Skeletal muscle satellite cell (primary cell): ENCODE data around the gene SLC9A3.
"Not testable (repeated sequence)": the region's sequence is repeated elsewhere in the genome, so short reads cannot be mapped to it uniquely, and the experiment has no call there.

Experiments used
- H3K27me3 ChIP-seq: 2 replicates; pipeline ENCODE4 v1.7.0; 2013; ENCODE audit warnings: low read length; ENCODE audit not compliant: control insufficient read depth, insufficient read depth
- H3K36me3 ChIP-seq: 2 replicates; pipeline ENCODE4 v1.7.0; 2013; ENCODE audit warnings: mild to moderate bottlenecking, control low read depth, low read length; ENCODE audit not compliant: insufficient read depth
- H3K4me1 ChIP-seq: 2 replicates; pipeline ENCODE4 v1.7.0; 2013; ENCODE audit warnings: low read length; ENCODE audit not compliant: control insufficient read depth, insufficient read depth
- H3K4me2 ChIP-seq: 2 replicates; pipeline ENCODE4 v1.7.0; 2013; ENCODE audit warnings: mild to moderate bottlenecking, low read length
- H3K4me3 ChIP-seq: 2 replicates; pipeline ENCODE4 v1.7.0; 2013; ENCODE audit warnings: low read length
- H3K9ac ChIP-seq: 2 replicates; pipeline ENCODE4 v1.7.0; 2013; ENCODE audit warnings: mild to moderate bottlenecking, low read depth, low read length, moderate library complexity
- H3K9me3 ChIP-seq: replicated peaks from 2 replicates; pipeline ENCODE4 v1.7.0; 2013; ENCODE audit warnings: mild to moderate bottlenecking, control low read depth, low read length

Gene SLC9A3

GRCh38 chr5:479566-480319, 44.5 kb downstream of the SLC9A3 start:
- Histone ChIP-seq H3K27me3 (peaks cover 64% of the 10 kb centered on the region), H3K4me2 (no peak overlapping the region), H3K9ac (no peak overlapping the region), H3K36me3 (no peaks in the 10 kb centered on the region), H3K4me1 (peaks cover 3% of the 10 kb centered on the region), H3K4me3 (no peak overlapping the region), H3K9me3 (no peaks in the 10 kb centered on the region)

GRCh38 chr5:478982-479535, 45.2 kb downstream of the SLC9A3 start:
- no peaks in the 10 kb centered on the region for H3K9me3 ChIP-seq
- H3K9ac ChIP-seq = no peak overlapping the region
- no peak overlapping the region for H3K4me2 ChIP-seq
- peaks cover 62% of the 10 kb centered on the region for H3K27me3 ChIP-seq
- no peaks in the 10 kb centered on the region for H3K36me3 ChIP-seq
- H3K4me3 ChIP-seq = no peak overlapping the region
- peaks cover 4% of the 10 kb centered on the region for H3K4me1 ChIP-seq

DNA sequence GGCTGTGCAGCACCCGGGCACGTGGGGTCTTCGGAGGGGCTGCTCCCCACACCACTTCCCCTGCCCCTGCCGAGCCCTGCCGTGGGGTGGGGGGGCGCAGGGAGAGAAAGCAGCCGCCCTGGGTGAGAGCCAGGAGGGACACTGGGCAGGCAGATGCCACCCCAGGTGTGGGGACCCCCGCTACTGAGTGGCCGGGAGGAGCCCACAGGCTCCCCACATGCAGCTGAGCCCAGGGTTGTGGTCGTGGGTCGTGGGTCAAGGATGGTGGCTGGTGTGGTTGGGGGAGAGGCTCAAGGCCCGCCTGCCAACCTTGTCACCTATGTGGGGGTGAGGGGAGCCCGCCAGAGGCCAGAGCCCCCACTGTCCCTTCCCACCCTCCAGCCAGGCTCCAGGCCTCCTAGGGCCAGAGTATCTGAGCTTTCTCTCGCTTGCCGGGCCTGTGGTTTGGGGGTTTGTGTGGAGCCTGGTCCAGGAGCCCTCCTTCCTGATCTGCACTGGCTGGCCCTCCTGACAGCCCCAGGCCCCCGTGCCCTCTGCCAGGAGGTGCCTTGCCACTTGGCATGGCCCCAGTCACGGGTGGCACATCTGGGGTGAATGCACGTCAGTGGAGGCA, 45.8 kb downstream of the SLC9A3 start:
- no peak overlapping the region for H3K9ac ChIP-seq

DNA sequence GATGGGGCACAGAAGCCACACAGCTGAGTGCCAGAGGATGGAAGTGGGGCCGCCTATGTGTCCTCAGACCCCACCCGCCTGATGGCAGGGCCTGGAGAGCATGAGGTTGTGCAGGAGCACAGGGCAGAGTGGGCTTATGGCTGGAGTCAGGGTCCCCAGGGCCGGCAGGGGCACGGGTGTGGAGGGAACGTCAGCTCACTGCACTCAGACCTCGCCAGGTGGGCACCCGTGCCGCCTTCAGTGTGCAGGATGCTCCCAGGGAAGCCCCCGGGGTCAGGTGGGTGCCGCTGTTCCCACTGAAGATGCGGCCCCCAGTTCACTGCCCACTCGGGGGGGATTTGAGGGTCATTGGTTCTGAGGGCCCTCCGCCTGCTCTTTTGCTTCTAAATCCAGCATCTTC, 46.4 kb downstream of the SLC9A3 start:
- Histone ChIP-seq H3K4me3 (no peak overlapping the region), H3K9me3 (no peaks in the 10 kb centered on the region), H3K4me2 (no peak overlapping the region), H3K36me3 (no peaks in the 10 kb centered on the region), H3K9ac (no peak overlapping the region), H3K4me1 (peaks cover 4% of the 10 kb centered on the region), H3K27me3 (peaks cover 62% of the 10 kb centered on the region)

More for the DNA sequence above, 45.8 kb downstream of the SLC9A3 start:
- no peaks in the 10 kb centered on the region for H3K36me3 ChIP-seq
- no peak overlapping the region for H3K4me2 ChIP-seq
- peaks cover 4% of the 10 kb centered on the region for H3K4me1 ChIP-seq
- no peak overlapping the region for H3K4me3 ChIP-seq
- H3K9me3 ChIP-seq = no peaks in the 10 kb centered on the region
- H3K27me3 ChIP-seq = peaks cover 66% of the 10 kb centered on the region

- no peak overlapping the region for H3K9ac ChIP-seq
- H3K4me1 ChIP-seq = peaks cover 7% of the 10 kb centered on the region
- peaks cover 62% of the 10 kb centered on the region for H3K27me3 ChIP-seq
- no peaks in the 10 kb centered on the region for H3K9me3 ChIP-seq
- no peak overlapping the region for H3K4me3 ChIP-seq
- no peaks in the 10 kb centered on the region for H3K36me3 ChIP-seq
- no peak overlapping the region for H3K4me2 ChIP-seq
Observed at GRCh38 chr5:477247-477646, 47.0 kb downstream of the SLC9A3 start.

DNA sequence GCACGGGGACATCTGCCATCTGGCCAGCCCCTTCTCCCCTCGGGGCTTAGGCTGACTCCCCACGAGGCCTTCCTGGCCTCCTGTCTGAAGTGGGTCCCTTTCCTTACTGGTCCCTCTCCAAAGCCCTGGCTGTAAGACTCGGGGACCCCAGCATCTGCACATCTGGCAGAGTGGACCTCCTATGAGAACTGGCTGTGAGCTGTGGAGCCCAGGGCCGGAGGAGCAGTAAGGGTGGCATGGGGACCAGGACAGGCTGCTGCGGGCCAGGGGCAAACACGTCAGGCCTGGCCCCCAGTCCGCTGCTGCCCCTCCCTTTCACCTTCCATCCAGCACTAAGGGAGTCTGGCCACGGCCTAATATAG, 47.5 kb downstream of the SLC9A3 start:
- H3K9me3 ChIP-seq = no peaks in the 10 kb centered on the region
- H3K27me3 ChIP-seq = peaks cover 62% of the 10 kb centered on the region
- H3K4me1 ChIP-seq = peaks cover 11% of the 10 kb centered on the region
- no peaks in the 10 kb centered on the region for H3K36me3 ChIP-seq
- no peak overlapping the region for H3K4me3 ChIP-seq
- no peak overlapping the region for H3K9ac ChIP-seq
- no peak overlapping the region for H3K4me2 ChIP-seq

GRCh38 chr5:476102-476813, 48.0 kb downstream of the SLC9A3 start:
- Histone ChIP-seq H3K4me2 (no peak overlapping the region), H3K27me3 (peaks cover 61% of the 10 kb centered on the region), H3K9me3 (no peaks in the 10 kb centered on the region), H3K9ac (no peak overlapping the region), H3K4me3 (no peak overlapping the region), H3K4me1 (peaks cover 14% of the 10 kb centered on the region), H3K36me3 (peaks cover 2% of the 10 kb centered on the region)

DNA sequence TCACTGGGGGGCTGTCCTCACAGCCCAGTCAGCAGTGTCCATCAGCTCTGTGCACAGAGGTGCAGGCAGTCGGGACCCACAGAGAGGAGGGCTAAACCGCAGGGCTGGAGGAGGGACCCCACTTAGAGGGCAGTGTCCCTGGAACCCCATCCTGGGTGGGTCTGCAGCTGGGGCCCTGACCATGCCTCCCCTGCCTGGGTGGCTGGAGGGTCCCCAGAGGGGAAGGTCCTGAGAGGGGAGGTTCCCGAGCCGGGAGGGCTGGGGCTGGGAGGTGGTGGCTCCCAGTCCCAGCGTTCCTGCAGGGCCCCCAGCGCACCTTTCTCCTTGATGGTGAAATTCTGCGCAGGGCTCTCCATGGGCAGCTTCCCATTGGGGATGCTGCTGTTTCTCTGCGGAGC, 48.5 kb downstream of the SLC9A3 start:
- no peak overlapping the region for H3K4me2 ChIP-seq
- no peaks in the 10 kb centered on the region for H3K9me3 ChIP-seq
- peaks cover 8% of the 10 kb centered on the region for H3K36me3 ChIP-seq
- peaks cover 59% of the 10 kb centered on the region for H3K27me3 ChIP-seq
- H3K4me3 ChIP-seq = no peak overlapping the region
- no peak overlapping the region for H3K9ac ChIP-seq
- H3K4me1 ChIP-seq = peaks cover 17% of the 10 kb centered on the region

GRCh38 chr5:474840-475661, 49.2 kb downstream of the SLC9A3 start:
- Histone ChIP-seq H3K4me2 (peak overlapping the region; percentile 80), H3K4me3 (peak overlapping the region; percentile 59), H3K27me3 (peaks cover 57% of the 10 kb centered on the region), H3K4me1 (peaks cover 17% of the 10 kb centered on the region), H3K36me3 (peaks cover 11% of the 10 kb centered on the region), H3K9me3 (no peaks in the 10 kb centered on the region), H3K9ac (no peak overlapping the region)

DNA sequence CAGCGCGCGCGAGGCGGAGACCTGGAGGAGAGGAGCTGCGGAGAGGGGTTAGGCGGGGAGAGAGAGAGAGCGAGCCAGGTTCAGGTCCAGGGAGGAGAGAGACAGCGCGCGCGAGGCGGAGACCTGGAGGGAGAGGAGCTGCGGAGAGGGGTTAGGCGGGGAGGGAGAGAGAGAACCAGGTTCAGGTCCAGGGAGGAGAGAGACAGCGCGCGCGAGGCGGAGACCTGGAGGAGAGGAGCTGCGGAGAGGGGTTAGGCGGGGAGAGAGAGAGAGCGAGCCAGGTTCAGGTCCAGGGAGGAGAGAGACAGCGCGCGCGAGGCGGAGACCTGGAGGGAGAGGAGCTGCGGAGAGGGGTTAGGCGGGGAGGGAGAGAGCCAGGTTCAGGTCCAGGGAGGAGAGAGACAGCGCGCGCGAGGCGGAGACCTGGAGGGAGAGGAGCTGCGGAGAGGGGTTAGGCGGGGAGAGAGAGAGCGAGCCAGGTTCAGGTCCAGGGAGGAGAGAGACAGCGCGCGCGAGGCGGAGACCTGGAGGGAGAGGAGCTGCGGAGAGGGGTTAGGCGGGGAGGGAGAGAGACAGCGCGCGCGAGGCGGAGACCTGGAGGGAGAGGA, 49.9 kb downstream of the SLC9A3 start:
- peaks cover 14% of the 10 kb centered on the region for H3K36me3 ChIP-seq
- peak overlapping the region; percentile 99 for H3K4me2 ChIP-seq

More for the DNA sequence above, 49.9 kb downstream of the SLC9A3 start:
- peak overlapping the region; percentile 83 for H3K9ac ChIP-seq
- not testable (repeated sequence) for H3K9me3 ChIP-seq
- peaks cover 17% of the 10 kb centered on the region for H3K4me1 ChIP-seq
- H3K27me3 ChIP-seq = peaks cover 51% of the 10 kb centered on the region
- peak overlapping the region; percentile 95 for H3K4me3 ChIP-seq
